ENCODE data around the gene EPC1.

The EPC1 gene

DNA sequence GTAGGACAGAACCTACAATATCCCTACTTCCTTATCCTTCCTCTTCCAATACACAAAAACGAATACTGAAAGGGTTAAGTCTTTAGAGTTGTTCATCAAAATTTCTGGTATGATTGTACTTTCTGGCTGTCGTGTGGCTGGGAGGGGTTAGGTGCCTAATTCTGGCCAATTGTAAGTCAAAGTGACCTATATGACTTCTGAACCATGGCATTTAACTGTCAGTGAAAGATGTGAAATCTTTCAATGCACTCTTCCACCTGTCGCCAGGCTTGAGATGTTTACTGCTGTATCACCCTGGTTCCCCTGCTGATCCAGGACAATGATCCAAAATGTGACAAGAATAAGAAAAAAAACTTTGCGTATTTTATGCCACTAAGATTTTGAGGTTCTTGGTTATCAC is 20.8 kb downstream of the EPC1 start:
- no peak overlapping the region for H3K23ac ChIP-seq (ENCODE audit: low read depth, low read length, poor library complexity)
- H3K79me1 ChIP-seq (ENCODE audit: low read depth, low read length) = peaks cover 2% of the 10 kb centered on the region
- H2BK12ac ChIP-seq (ENCODE audit: low read length) = no peak overlapping the region
- DNase-seq (ENCODE audit: low spot score) = no peak
- H2BK15ac ChIP-seq (ENCODE audit: low read length) = no peak overlapping the region
- peaks cover 0 to 9% of the 10 kb centered on the region in 2 donors for H3K9me3 ChIP-seq (replicated peaks in 1 of 2; ENCODE audit: control insufficient read depth in 2 of 2, insufficient read depth in 1 of 2, low read depth in 1 of 2, low read length in 2 of 2)
- no peak overlapping the region for H2AK5ac ChIP-seq (ENCODE audit: low read depth, low read length)
- H3K4ac ChIP-seq (ENCODE audit: low read length) = no peak overlapping the region
- no peak overlapping the region for H2BK120ac ChIP-seq (ENCODE audit: low read depth, low read length)
- H2BK5ac ChIP-seq (ENCODE audit: low read length) = no peak overlapping the region
- H3K4me3 ChIP-seq (ENCODE audit: low read length in 2 of 2) = no peak overlapping the region
- no peaks in the 10 kb centered on the region for H3K27me3 ChIP-seq (ENCODE audit: control insufficient read depth in 3 of 3, insufficient read depth in 3 of 3, low read depth in 1 of 3, low read length in 3 of 3)
- WGBS, 2 donors (ENCODE audit: extremely low coverage in 2 of 2, insufficient read length in 2 of 2, insufficient replicate concordance in 1 of 2) = no CpG with 5 or more reads among the region's 4 CpGs
- H3K36me3 ChIP-seq (replicated peaks in 1 of 2; ENCODE audit: control insufficient read depth in 2 of 2, insufficient read depth in 2 of 2, low read length in 2 of 2) = peaks cover 0 to 62% of the 10 kb centered on the region in 2 donors
- H2AFZ ChIP-seq (ENCODE audit: low read length) = no peak overlapping the region
- H4K8ac ChIP-seq (ENCODE audit: low read depth, low read length) = no peak overlapping the region
- H3K14ac ChIP-seq (ENCODE audit: low read length) = no peak overlapping the region
- H3K9ac ChIP-seq (ENCODE audit: low read depth, low read length, poor library complexity) = no peak overlapping the region
- H3K4me1 ChIP-seq (ENCODE audit: control insufficient read depth in 2 of 2, insufficient read depth in 1 of 2, low read depth in 1 of 2, low read length in 2 of 2) = peaks cover 2 to 4% of the 10 kb centered on the region in 2 donors
- H3K27ac ChIP-seq (replicated peaks; ENCODE audit: low read length) = no peak overlapping the region
- H3K4me2 ChIP-seq (ENCODE audit: insufficient read depth, low read length, poor library complexity, severe bottlenecking) = no peak overlapping the region
- H4K91ac ChIP-seq (ENCODE audit: low read depth, low read length, poor library complexity) = no peak overlapping the region
- no peak overlapping the region for H3K18ac ChIP-seq (ENCODE audit: low read length)

GRCh38 chr10:32323051-32323450 is 23.9 kb downstream of the EPC1 start:
- H2BK15ac ChIP-seq (ENCODE audit: low read length) = no peak overlapping the region
- H3K36me3 ChIP-seq (replicated peaks in 1 of 2; ENCODE audit: control insufficient read depth in 2 of 2, insufficient read depth in 2 of 2, low read length in 2 of 2) = peaks cover 2 to 60% of the 10 kb centered on the region in 2 donors
- no CpG with 5 or more reads among the region's 2 CpGs for WGBS, 2 donors (ENCODE audit: extremely low coverage in 2 of 2, insufficient read length in 2 of 2, insufficient replicate concordance in 1 of 2)
- H3K23ac ChIP-seq (ENCODE audit: low read depth, low read length, poor library complexity) = no peak overlapping the region
- H3K4ac ChIP-seq (ENCODE audit: low read length) = no peak overlapping the region
- H3K18ac ChIP-seq (ENCODE audit: low read length) = no peak overlapping the region
- peaks cover 0 to 9% of the 10 kb centered on the region in 2 donors for H3K9me3 ChIP-seq (replicated peaks in 1 of 2; ENCODE audit: control insufficient read depth in 2 of 2, insufficient read depth in 1 of 2, low read depth in 1 of 2, low read length in 2 of 2)
- H3K27me3 ChIP-seq (ENCODE audit: control insufficient read depth in 3 of 3, insufficient read depth in 3 of 3, low read depth in 1 of 3, low read length in 3 of 3) = no peaks in the 10 kb centered on the region
- H2BK5ac ChIP-seq (ENCODE audit: low read length) = no peak overlapping the region
- no peak overlapping the region for H2BK12ac ChIP-seq (ENCODE audit: low read length)
- H3K14ac ChIP-seq (ENCODE audit: low read length) = no peak overlapping the region
- H3K27ac ChIP-seq (replicated peaks; ENCODE audit: low read length) = no peak overlapping the region
- H2AFZ ChIP-seq (ENCODE audit: low read length) = no peak overlapping the region
- no peak for DNase-seq (ENCODE audit: low spot score)
- H4K91ac ChIP-seq (ENCODE audit: low read depth, low read length, poor library complexity) = no peak overlapping the region
- no peak overlapping the region for H4K8ac ChIP-seq (ENCODE audit: low read depth, low read length)
- H3K9ac ChIP-seq (ENCODE audit: low read depth, low read length, poor library complexity) = no peak overlapping the region
- no peak overlapping the region for H3K4me3 ChIP-seq (ENCODE audit: low read length in 2 of 2)
- no peak overlapping the region for H3K4me2 ChIP-seq (ENCODE audit: insufficient read depth, low read length, poor library complexity, severe bottlenecking)
- no peaks in the 10 kb centered on the region for H3K4me1 ChIP-seq (ENCODE audit: control insufficient read depth in 2 of 2, insufficient read depth in 1 of 2, low read depth in 1 of 2, low read length in 2 of 2)
- no peak overlapping the region for H2BK120ac ChIP-seq (ENCODE audit: low read depth, low read length)
- no peaks in the 10 kb centered on the region for H3K79me1 ChIP-seq (ENCODE audit: low read depth, low read length)
- no peak overlapping the region for H2AK5ac ChIP-seq (ENCODE audit: low read depth, low read length)

- Histone ChIP-seq H3K36me3 (replicated peaks in 1 of 2; ENCODE audit: control insufficient read depth in 2 of 2, insufficient read depth in 2 of 2, low read length in 2 of 2) (peaks cover 2 to 61% of the 10 kb centered on the region in 2 donors), H3K14ac (ENCODE audit: low read length) (no peak overlapping the region), H3K27me3 (ENCODE audit: control insufficient read depth in 3 of 3, insufficient read depth in 3 of 3, low read depth in 1 of 3, low read length in 3 of 3) (no peaks in the 10 kb centered on the region), H3K79me1 (ENCODE audit: low read depth, low read length) (no peaks in the 10 kb centered on the region), H2AFZ (ENCODE audit: low read length) (no peak overlapping the region), H3K4me2 (ENCODE audit: insufficient read depth, low read length, poor library complexity, severe bottlenecking) (no peak overlapping the region), H3K9ac (ENCODE audit: low read depth, low read length, poor library complexity) (no peak overlapping the region), H4K91ac (ENCODE audit: low read depth, low read length, poor library complexity) (no peak overlapping the region), H2AK5ac (ENCODE audit: low read depth, low read length) (no peak overlapping the region), H3K4me3 (ENCODE audit: low read length in 2 of 2) (no peak overlapping the region), H2BK120ac (ENCODE audit: low read depth, low read length) (no peak overlapping the region), H3K4me1 (ENCODE audit: control insufficient read depth in 2 of 2, insufficient read depth in 1 of 2, low read depth in 1 of 2, low read length in 2 of 2) (no peaks in the 10 kb centered on the region), H3K9me3 (replicated peaks in 1 of 2; ENCODE audit: control insufficient read depth in 2 of 2, insufficient read depth in 1 of 2, low read depth in 1 of 2, low read length in 2 of 2) (peaks cover 0 to 9% of the 10 kb centered on the region in 2 donors), H3K23ac (ENCODE audit: low read depth, low read length, poor library complexity) (no peak overlapping the region), H2BK5ac (ENCODE audit: low read length) (no peak overlapping the region), H3K4ac (ENCODE audit: low read length) (no peak overlapping the region), H2BK15ac (ENCODE audit: low read length) (no peak overlapping the region), H4K8ac (ENCODE audit: low read depth, low read length) (no peak overlapping the region), H3K18ac (ENCODE audit: low read length) (no peak overlapping the region), H3K27ac (replicated peaks; ENCODE audit: low read length) (no peak overlapping the region), H2BK12ac (ENCODE audit: low read length) (no peak overlapping the region)
- DNase-seq (ENCODE audit: low spot score) = no peak
- WGBS, 2 donors (ENCODE audit: extremely low coverage in 2 of 2, insufficient read length in 2 of 2, insufficient replicate concordance in 1 of 2) = no CpG with 5 or more reads among the region's 4 CpGs
Measured at GRCh38 chr10:32321016-32321631, 25.8 kb downstream of the EPC1 start.

DNA sequence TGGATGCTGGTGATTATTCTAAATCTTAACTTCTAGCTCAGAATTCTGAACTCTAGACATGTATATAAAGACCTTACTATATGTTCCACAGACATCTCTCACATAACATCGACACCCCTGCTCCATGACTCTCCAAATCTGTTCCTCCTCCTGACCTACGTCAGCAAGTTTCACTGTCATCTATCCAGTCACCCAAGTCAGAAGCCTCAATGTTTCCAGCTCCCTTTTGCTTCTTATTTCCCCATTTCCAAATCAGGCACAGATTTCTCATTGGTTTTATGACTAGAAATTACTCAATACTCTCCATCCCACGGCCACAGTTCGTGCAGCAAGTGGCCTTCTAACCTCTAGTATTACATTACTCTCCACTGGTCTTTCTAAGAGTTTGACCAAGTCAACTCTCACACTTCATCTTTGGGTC is 28.5 kb downstream of the EPC1 start:
- peaks cover 0 to 9% of the 10 kb centered on the region in 2 donors for H3K9me3 ChIP-seq (replicated peaks in 1 of 2; ENCODE audit: control insufficient read depth in 2 of 2, insufficient read depth in 1 of 2, low read depth in 1 of 2, low read length in 2 of 2)
- no peak overlapping the region for H3K9ac ChIP-seq (ENCODE audit: low read depth, low read length, poor library complexity)
- H3K27ac ChIP-seq (replicated peaks; ENCODE audit: low read length) = no peak overlapping the region
- H2AK5ac ChIP-seq (ENCODE audit: low read depth, low read length) = no peak overlapping the region
- H4K91ac ChIP-seq (ENCODE audit: low read depth, low read length, poor library complexity) = no peak overlapping the region
- H3K18ac ChIP-seq (ENCODE audit: low read length) = no peak overlapping the region
- H3K27me3 ChIP-seq (ENCODE audit: control insufficient read depth in 3 of 3, insufficient read depth in 3 of 3, low read depth in 1 of 3, low read length in 3 of 3) = no peaks in the 10 kb centered on the region
- no peak overlapping the region for H2BK120ac ChIP-seq (ENCODE audit: low read depth, low read length)
- H2AFZ ChIP-seq (ENCODE audit: low read length) = no peak overlapping the region
- H4K8ac ChIP-seq (ENCODE audit: low read depth, low read length) = no peak overlapping the region
- DNase-seq (ENCODE audit: low spot score) = no peak
- H3K4me1 ChIP-seq (ENCODE audit: control insufficient read depth in 2 of 2, insufficient read depth in 1 of 2, low read depth in 1 of 2, low read length in 2 of 2) = peaks cover 4 to 7% of the 10 kb centered on the region in 2 donors
- no CpG with 5 or more reads among the region's 4 CpGs for WGBS, 2 donors (ENCODE audit: extremely low coverage in 2 of 2, insufficient read length in 2 of 2, insufficient replicate concordance in 1 of 2)
- H3K4me3 ChIP-seq (ENCODE audit: low read length in 2 of 2) = no peak overlapping the region
- H3K14ac ChIP-seq (ENCODE audit: low read length) = no peak overlapping the region
- no peaks in the 10 kb centered on the region for H3K79me1 ChIP-seq (ENCODE audit: low read depth, low read length)
- no peak overlapping the region for H3K4me2 ChIP-seq (ENCODE audit: insufficient read depth, low read length, poor library complexity, severe bottlenecking)
- H3K36me3 ChIP-seq (replicated peaks in 1 of 2; ENCODE audit: control insufficient read depth in 2 of 2, insufficient read depth in 2 of 2, low read length in 2 of 2) = peaks cover 2 to 51% of the 10 kb centered on the region in 2 donors
- H2BK15ac ChIP-seq (ENCODE audit: low read length) = no peak overlapping the region
- no peak overlapping the region for H2BK5ac ChIP-seq (ENCODE audit: low read length)
- no peak overlapping the region for H2BK12ac ChIP-seq (ENCODE audit: low read length)
- no peak overlapping the region for H3K4ac ChIP-seq (ENCODE audit: low read length)
- H3K23ac ChIP-seq (ENCODE audit: low read depth, low read length, poor library complexity) = no peak overlapping the region

All from neuronal stem cell (in vitro differentiated cells).